ENCODE measurements around the gene DISP1.

DNA sequence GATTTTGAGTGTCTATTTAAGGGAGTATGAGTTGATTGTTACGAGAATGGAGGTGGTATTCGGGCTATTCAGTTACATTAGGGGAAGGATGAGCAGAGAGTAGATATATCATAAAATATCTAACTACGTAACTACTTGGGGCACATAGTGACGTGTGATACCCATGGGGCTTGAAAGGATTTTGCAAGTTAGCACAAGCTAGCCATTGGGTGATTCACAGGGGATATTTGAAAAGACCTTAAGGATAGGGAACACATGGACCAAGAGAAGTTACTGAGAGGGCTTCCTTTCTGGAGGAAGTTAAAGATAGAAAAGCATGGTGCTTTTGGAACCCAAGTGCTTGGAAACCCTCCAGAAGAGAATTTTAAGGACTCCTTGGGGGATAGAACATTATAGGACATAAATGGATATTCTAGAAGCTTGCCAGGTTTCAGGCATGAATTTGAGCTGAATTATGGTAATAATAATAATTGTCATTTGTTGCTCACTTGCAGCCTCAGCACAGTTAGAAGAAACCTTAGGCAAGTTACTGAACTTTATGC, 5.4 kb downstream of the DISP1 start:
- TF ChIP-seq GABPA (IDR thresholded peaks at IDR 0.05 in 1 of 2, conservative IDR thresholded peaks at IDR 0.05 in 1 of 2) (no peak), TAF1 (conservative IDR thresholded peaks at IDR 0.05) (no peak), FOXA1 (IDR thresholded peaks at IDR 0.05) (no peak), RAD21 (IDR thresholded peaks at IDR 0.05) (no peak), FOXA2 (IDR thresholded peaks at IDR 0.05) (no peak), EGR1 (IDR thresholded peaks at IDR 0.05; ENCODE audit: low read depth in 2 of 2) (no peak)
- TF ChIP-seq, protein P1, sequence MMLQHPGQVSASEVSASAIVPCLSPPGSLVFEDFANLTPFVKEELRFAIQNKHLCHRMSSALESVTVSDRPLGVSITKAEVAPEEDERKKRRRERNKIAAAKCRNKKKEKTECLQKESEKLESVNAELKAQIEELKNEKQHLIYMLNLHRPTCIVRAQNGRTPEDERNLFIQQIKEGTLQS (IDR thresholded peaks at IDR 0.05), result no peak
- TF ChIP-seq, protein P2, sequence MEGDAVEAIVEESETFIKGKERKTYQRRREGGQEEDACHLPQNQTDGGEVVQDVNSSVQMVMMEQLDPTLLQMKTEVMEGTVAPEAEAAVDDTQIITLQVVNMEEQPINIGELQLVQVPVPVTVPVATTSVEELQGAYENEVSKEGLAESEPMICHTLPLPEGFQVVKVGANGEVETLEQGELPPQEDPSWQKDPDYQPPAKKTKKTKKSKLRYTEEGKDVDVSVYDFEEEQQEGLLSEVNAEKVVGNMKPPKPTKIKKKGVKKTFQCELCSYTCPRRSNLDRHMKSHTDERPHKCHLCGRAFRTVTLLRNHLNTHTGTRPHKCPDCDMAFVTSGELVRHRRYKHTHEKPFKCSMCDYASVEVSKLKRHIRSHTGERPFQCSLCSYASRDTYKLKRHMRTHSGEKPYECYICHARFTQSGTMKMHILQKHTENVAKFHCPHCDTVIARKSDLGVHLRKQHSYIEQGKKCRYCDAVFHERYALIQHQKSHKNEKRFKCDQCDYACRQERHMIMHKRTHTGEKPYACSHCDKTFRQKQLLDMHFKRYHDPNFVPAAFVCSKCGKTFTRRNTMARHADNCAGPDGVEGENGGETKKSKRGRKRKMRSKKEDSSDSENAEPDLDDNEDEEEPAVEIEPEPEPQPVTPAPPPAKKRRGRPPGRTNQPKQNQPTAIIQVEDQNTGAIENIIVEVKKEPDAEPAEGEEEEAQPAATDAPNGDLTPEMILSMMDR (IDR thresholded peaks at IDR 0.05; ENCODE audit: low read depth, low read length, missing input control), result no peak
- TF ChIP-seq, protein P3, sequence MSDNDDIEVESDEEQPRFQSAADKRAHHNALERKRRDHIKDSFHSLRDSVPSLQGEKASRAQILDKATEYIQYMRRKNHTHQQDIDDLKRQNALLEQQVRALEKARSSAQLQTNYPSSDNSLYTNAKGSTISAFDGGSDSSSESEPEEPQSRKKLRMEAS (IDR thresholded peaks at IDR 0.05), result no peak
